ENCODE data around the gene APOL3. TPM values are rescaled to one million over a fixed set of nuclear protein-coding genes. Genes with fewer than 3 reads are reported as not detected.

Gene APOL3
- total and polyA plus RNA-seq, 10 of the 15 experiments (the other 5 are each of a cell fraction or from before 2014, with no cell fraction given): 6.9 to 66.8 (median 48.5) TPM

DNA sequence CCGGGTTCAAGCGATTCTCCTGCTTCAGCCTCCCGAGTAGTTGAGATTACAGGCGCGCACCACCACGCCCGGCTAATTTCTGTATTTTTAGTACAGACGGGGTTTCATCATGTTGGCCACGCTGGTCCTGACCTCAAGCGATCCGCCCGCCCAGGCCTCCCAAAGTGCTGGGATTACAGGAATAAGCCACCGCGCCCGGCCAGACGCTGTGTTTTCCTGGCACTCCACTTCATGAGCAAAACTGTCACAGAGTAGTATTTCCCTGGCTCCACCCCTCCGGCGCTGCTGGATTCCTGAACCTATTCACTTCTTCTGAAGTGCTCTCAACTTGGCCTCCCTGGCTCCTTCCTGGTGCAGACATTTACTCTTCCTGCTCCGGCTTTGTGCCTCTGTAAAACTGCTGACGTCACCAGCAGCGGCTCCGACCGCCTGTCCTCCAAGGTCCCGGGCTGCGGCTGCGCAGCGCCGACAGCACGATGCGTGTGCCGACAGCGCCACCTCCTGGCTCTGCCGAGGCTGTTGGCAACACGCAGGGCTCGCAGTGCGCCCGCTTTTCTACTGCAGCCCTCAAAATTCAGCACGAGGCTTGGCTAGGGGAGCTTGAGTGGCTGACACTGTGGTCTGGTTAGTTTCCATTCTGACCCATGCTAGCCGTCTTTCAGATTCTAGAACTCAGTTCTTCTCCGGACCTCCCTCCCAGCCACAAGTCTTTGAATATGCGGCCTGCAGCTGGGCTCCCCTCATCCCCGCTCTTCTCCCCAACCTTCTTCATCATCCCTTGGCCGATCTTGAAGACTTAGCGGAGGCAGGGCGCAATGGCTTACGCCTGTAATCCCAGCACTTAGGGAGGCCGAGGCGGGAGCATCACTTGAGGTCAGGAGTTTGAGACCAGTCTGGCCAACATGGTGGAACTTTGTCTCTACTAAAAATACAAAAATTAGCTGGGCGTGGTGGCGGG, 36.6 kb downstream of the APOL3 start (continued):
- TF ChIP-seq CBX5 (IDR thresholded peaks at IDR 0.05; ENCODE audit: low read depth): no peak
- TF ChIP-seq, protein P1, sequence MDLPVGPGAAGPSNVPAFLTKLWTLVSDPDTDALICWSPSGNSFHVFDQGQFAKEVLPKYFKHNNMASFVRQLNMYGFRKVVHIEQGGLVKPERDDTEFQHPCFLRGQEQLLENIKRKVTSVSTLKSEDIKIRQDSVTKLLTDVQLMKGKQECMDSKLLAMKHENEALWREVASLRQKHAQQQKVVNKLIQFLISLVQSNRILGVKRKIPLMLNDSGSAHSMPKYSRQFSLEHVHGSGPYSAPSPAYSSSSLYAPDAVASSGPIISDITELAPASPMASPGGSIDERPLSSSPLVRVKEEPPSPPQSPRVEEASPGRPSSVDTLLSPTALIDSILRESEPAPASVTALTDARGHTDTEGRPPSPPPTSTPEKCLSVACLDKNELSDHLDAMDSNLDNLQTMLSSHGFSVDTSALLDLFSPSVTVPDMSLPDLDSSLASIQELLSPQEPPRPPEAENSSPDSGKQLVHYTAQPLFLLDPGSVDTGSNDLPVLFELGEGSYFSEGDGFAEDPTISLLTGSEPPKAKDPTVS (IDR thresholded peaks at IDR 0.05; ENCODE audit: low read depth, low read length): no peak
- TF ChIP-seq BMI1 (IDR thresholded peaks at IDR 0.05; ENCODE audit: borderline replicate concordance): no peak
- no peak for TF ChIP-seq MLLT1 (IDR thresholded peaks at IDR 0.05)
- peak; percentile 96 for TF ChIP-seq RAD21 (IDR thresholded peaks at IDR 0.05; ENCODE audit: insufficient read depth, low read depth, low read length)
- no peak for TF ChIP-seq PAX8 (IDR thresholded peaks at IDR 0.05)
- TF ChIP-seq ZBED1 (IDR thresholded peaks at IDR 0.05; ENCODE audit: borderline replicate concordance): no peak
- no peak for TF ChIP-seq ZBTB11 (CRISPR knock-in tag; IDR thresholded peaks at IDR 0.05)
- TF ChIP-seq RUNX3 (IDR thresholded peaks at IDR 0.05; ENCODE audit: low read length): no peak
- no peak for TF ChIP-seq SREBF1 (IDR thresholded peaks at IDR 0.05; ENCODE audit: low read length)
- no peak for TF ChIP-seq WRNIP1 (IDR thresholded peaks at IDR 0.05; ENCODE audit: borderline replicate concordance, low read depth, low read length)
- TF ChIP-seq NBN (IDR thresholded peaks at IDR 0.05): peak; percentile 78
- peak; percentile 34; the same call in 1 of the 2 replicates for TF ChIP-seq IKZF1 (conservative IDR thresholded peaks at IDR 0.05)
- no peak for TF ChIP-seq POLR2AphosphoS2 (IDR thresholded peaks at IDR 0.05; ENCODE audit: low read depth, low read length)
- TF ChIP-seq, protein P2, sequence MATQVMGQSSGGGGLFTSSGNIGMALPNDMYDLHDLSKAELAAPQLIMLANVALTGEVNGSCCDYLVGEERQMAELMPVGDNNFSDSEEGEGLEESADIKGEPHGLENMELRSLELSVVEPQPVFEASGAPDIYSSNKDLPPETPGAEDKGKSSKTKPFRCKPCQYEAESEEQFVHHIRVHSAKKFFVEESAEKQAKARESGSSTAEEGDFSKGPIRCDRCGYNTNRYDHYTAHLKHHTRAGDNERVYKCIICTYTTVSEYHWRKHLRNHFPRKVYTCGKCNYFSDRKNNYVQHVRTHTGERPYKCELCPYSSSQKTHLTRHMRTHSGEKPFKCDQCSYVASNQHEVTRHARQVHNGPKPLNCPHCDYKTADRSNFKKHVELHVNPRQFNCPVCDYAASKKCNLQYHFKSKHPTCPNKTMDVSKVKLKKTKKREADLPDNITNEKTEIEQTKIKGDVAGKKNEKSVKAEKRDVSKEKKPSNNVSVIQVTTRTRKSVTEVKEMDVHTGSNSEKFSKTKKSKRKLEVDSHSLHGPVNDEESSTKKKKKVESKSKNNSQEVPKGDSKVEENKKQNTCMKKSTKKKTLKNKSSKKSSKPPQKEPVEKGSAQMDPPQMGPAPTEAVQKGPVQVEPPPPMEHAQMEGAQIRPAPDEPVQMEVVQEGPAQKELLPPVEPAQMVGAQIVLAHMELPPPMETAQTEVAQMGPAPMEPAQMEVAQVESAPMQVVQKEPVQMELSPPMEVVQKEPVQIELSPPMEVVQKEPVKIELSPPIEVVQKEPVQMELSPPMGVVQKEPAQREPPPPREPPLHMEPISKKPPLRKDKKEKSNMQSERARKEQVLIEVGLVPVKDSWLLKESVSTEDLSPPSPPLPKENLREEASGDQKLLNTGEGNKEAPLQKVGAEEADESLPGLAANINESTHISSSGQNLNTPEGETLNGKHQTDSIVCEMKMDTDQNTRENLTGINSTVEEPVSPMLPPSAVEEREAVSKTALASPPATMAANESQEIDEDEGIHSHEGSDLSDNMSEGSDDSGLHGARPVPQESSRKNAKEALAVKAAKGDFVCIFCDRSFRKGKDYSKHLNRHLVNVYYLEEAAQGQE (IDR thresholded peaks at IDR 0.05; ENCODE audit: low read depth, low read length): no peak
- peak; percentile 91 for TF ChIP-seq CREM (IDR thresholded peaks at IDR 0.05; ENCODE audit: low read depth)
- TF ChIP-seq SIX5 (IDR thresholded peaks at IDR 0.05; ENCODE audit: low read depth, low read length, severe bottlenecking): no peak
- no peak for TF ChIP-seq FOXM1 (IDR thresholded peaks at IDR 0.05; ENCODE audit: low read depth, low read length)
- no peak for TF ChIP-seq CBFB (IDR thresholded peaks at IDR 0.05; ENCODE audit: low read depth)
- TF ChIP-seq JUND (IDR thresholded peaks at IDR 0.05; ENCODE audit: low read depth, low read length): peak; percentile 79
- TF ChIP-seq LARP7 (IDR thresholded peaks at IDR 0.05): peak; percentile 38; the same call in 1 of the 2 replicates
